GM19025 (cell line): ENCODE results near the gene ADIPOQ.
"Not testable (repeated sequence)": the region's sequence is repeated elsewhere in the genome, so short reads cannot be mapped to it uniquely, and the experiment has no call there.

ENCODE experiments used
- ATAC-seq: cut with Tn5 transposase; IDR thresholded peaks from one replicate; pipeline ENCODE4 v1.9.1; 2021; ENCODE audit warnings: mild to moderate bottlenecking, low read depth, moderate library complexity; ENCODE audit not compliant: unreplicated experiment

Gene ADIPOQ

GRCh38 chr3:186842426-186843038, at the start of gene ADIPOQ:
Gene ADIPOQ (plus strand): TSS chr3:186842710. CDS start chr3:186853059, 10,349 bp downstream.
- no peak for ATAC-seq

- ATAC-seq = no peak
Measured at GRCh38 chr3:186798239-186798874, 44.2 kb upstream of the ADIPOQ start.

GRCh38 chr3:186800285-186800684, 42.2 kb upstream of the ADIPOQ start:
- no peak for ATAC-seq

- ATAC-seq = no peak
Measured at GRCh38 chr3:186802701-186803100, 39.8 kb upstream of the ADIPOQ start.

- ATAC-seq = not testable (repeated sequence)
Measured at GRCh38 chr3:186803447-186803846, 39.1 kb upstream of the ADIPOQ start.

- peak; percentile 94 for ATAC-seq
Measured at GRCh38 chr3:186806089-186807055, 36.1 kb upstream of the ADIPOQ start, which contains the start of gene RFC4. Gene RFC4 (minus strand): TSS chr3:186806482. CDS start chr3:186804713, 1,769 bp downstream.

- no peak for ATAC-seq
Measured at GRCh38 chr3:186807231-186807630, 35.3 kb upstream of the ADIPOQ start.

- ATAC-seq = no peak
Measured at GRCh38 chr3:186810336-186810996, 32.0 kb upstream of the ADIPOQ start.

GRCh38 chr3:186811313-186811712, 31.2 kb upstream of the ADIPOQ start:
- not testable (repeated sequence) for ATAC-seq

GRCh38 chr3:186814100-186814499, 28.4 kb upstream of the ADIPOQ start:
- no peak for ATAC-seq

- no peak for ATAC-seq
Measured at GRCh38 chr3:186815435-186815834, 27.1 kb upstream of the ADIPOQ start.

GRCh38 chr3:186818516-186818915, 24.0 kb upstream of the ADIPOQ start:
- ATAC-seq = no peak

- no peak for ATAC-seq
Measured at GRCh38 chr3:186818956-186819355, 23.6 kb upstream of the ADIPOQ start.

GRCh38 chr3:186821429-186822387, 20.8 kb upstream of the ADIPOQ start:
- no peak for ATAC-seq

- not testable (repeated sequence) for ATAC-seq
Measured at GRCh38 chr3:186822388-186822759, 20.1 kb upstream of the ADIPOQ start.

- ATAC-seq = no peak
Measured at GRCh38 chr3:186823386-186823785, 19.1 kb upstream of the ADIPOQ start.

- no peak for ATAC-seq
Measured at GRCh38 chr3:186824430-186825139, 17.9 kb upstream of the ADIPOQ start.

- ATAC-seq = no peak
Measured at GRCh38 chr3:186825294-186825821, 17.2 kb upstream of the ADIPOQ start.
